GM12878 (cell line): ENCODE data around the gene CDYL. TPM values are rescaled to one million over a fixed set of nuclear protein-coding genes. Genes with fewer than 3 reads are reported as not detected.

ENCODE experiments used
- ATAC-seq: fragments of 200-7000 bp; cut with Tn5 transposase; 3 replicates; pipeline ENCODE4 v1.9.1; 2020; ENCODE audit warnings: mild to moderate bottlenecking, moderate library complexity
- BruUV-seq: library from RNA; stranded (reverse); fragments of 400-500 nt; replicated peaks from 2 replicates; lab custom pipeline; 2021; lab: Mats Ljungman, UMichigan
- CTCF ChIA-PET: fragments of 300-600 bp; sonication (Branson Sonifier 250); formaldehyde crosslinking; extraction: SDS; loops from one replicate; lab custom pipeline; 2021; ENCODE audit warnings: inconsistent platforms; lab: Yijun Ruan, JAX
- POLR2A ChIA-PET: fragments of 350-600 bp; formaldehyde crosslinking; extraction: SDS; loops from one replicate; lab custom pipeline; 2021; ENCODE audit warnings: inconsistent platforms; lab: Charles Lee
- RAD21 ChIA-PET: fragments of 300-600 bp; sonication (Branson Sonifier 250); formaldehyde crosslinking; loops from one replicate; lab custom pipeline; 2023; ENCODE audit warnings: antibody characterized with exemption; ENCODE audit not compliant: unreplicated experiment; lab: Charles Lee
- SMC1A ChIA-PET: fragments of 300-600 bp; sonication (Branson Sonifier 250); formaldehyde crosslinking; loops from one replicate; lab custom pipeline; 2023; ENCODE audit not compliant: unreplicated experiment, uncharacterized antibody; lab: Charles Lee
- DNase-seq: peaks from one replicate; pipeline ENCODE4 v3.0.0-alpha.2; 2011; ENCODE audit warnings: low read depth, low spot score
- FAIRE-seq: peaks from 3 replicates; lab custom pipeline; 2011; peaks lifted over from hg19 to GRCh38; lab: Jason Lieb, UNC
- H2AFZ ChIP-seq: 2 replicates; pipeline ENCODE4 v1.6.0; 2011; ENCODE audit warnings: low read depth, low read length, control low read depth; ENCODE audit not compliant: control insufficient read depth
- H3K27ac ChIP-seq: 2 replicates; pipeline ENCODE4 v1.5.1; 2011; ENCODE audit warnings: control low read depth; ENCODE audit not compliant: control insufficient read depth, insufficient read depth
- H3K27me3 ChIP-seq, 2 experiments: replicated peaks in 1 of 2; 2 replicates each; pipeline versions ENCODE4 v1.6.0 to v1.6.1; 2011; ENCODE audit warnings: low read length in 1 of 2; ENCODE audit not compliant: control insufficient read depth in 2 of 2, insufficient read depth in 2 of 2
- H3K36me3 ChIP-seq, 2 experiments: 2 replicates each; pipeline ENCODE4 v1.5.1; 2011; ENCODE audit warnings: low read length in 1 of 2; ENCODE audit not compliant: control insufficient read depth in 2 of 2, insufficient read depth in 2 of 2
- H3K4me1 ChIP-seq: 2 replicates; pipeline ENCODE4 v1.6.1; 2011; ENCODE audit warnings: mild to moderate bottlenecking, low read length, moderate library complexity, mixed read lengths; ENCODE audit not compliant: control insufficient read depth, insufficient read depth
- H3K4me2 ChIP-seq: 2 replicates; pipeline ENCODE4 v1.6.0; 2011; ENCODE audit warnings: control low read depth; ENCODE audit not compliant: control insufficient read depth, insufficient read depth
- H3K4me3 ChIP-seq: fragments of 200-600 bp; sonication (generic); 2 replicates; pipeline ENCODE4 v1.5.1; 2016
- H3K79me2 ChIP-seq: 2 replicates; pipeline ENCODE4 v1.6.0; 2011; ENCODE audit warnings: low read length; ENCODE audit not compliant: control insufficient read depth, insufficient read depth
- H3K9ac ChIP-seq: 2 replicates; pipeline ENCODE4 v1.8.0; 2011; ENCODE audit warnings: low read length, control low read depth, mixed read lengths; ENCODE audit not compliant: control insufficient read depth, insufficient read depth
- H3K9me3 ChIP-seq: replicated peaks from 3 replicates; pipeline ENCODE4 v1.5.1; 2011; ENCODE audit warnings: mild to moderate bottlenecking, low read length; ENCODE audit not compliant: control insufficient read depth, insufficient read depth
- H4K20me1 ChIP-seq: 2 replicates; pipeline ENCODE4 v1.6.0; 2011; ENCODE audit not compliant: control insufficient read depth, insufficient read depth
- CTCF ChIP-seq, 3 experiments: IDR thresholded peaks in 2 of 3; conservative IDR thresholded peaks in 1 of 3; 2 replicates each; pipeline ENCODE4 v1.5.1; 2011; ENCODE audit warnings: low read depth in 3 of 3, low read length in 3 of 3, mild to moderate bottlenecking in 3 of 3, control low read depth in 2 of 3, moderate library complexity in 2 of 3, inconsistent platforms in 1 of 3, mixed read lengths in 1 of 3; ENCODE audit not compliant: control insufficient read depth in 2 of 3, insufficient read depth in 1 of 3; ENCODE audit errors: extremely low read depth in 1 of 3
- MTA2 ChIP-seq: fragments of 450-650 bp; IDR thresholded peaks from 2 replicates; pipeline ENCODE4 v1.6.1; 2016; ENCODE audit warnings: low read depth, mild to moderate bottlenecking, moderate library complexity
- NRF1 ChIP-seq: conservative IDR thresholded peaks from 2 replicates; pipeline ENCODE4 v1.6.1; 2011; ENCODE audit warnings: mild to moderate bottlenecking, low read depth, low read length, improper control_type of control experiment
- SPI1 ChIP-seq: IDR thresholded peaks from 2 replicates; pipeline ENCODE4 v1.6.1; 2011; ENCODE audit warnings: low read depth, mild to moderate bottlenecking, low read length, moderate library complexity, borderline replicate concordance; ENCODE audit not compliant: insufficient read depth
- WGBS: methylation state at CpG from one replicate; pipeline ENCODE4 v1.1.6; 2016; ENCODE audit warnings: low lambda C conversion rate; ENCODE audit not compliant: insufficient replicate concordance, insufficient coverage; ENCODE audit errors: missing lambda C conversion rate; 5-methylcytosine and 5-hydroxymethylcytosine counted together
- in situ Hi-C: fragments of 300-500 bp; cut with MboI; formaldehyde crosslinking; loops from 9 replicates; pipeline ENCODE4 v1.14.3; 2018; ENCODE audit warnings: mixed read lengths
- intact Hi-C: fragments of 100-400 bp; cut with micrococcal nuclease; formaldehyde crosslinking; loops from one replicate; pipeline ENCODE4 v1.14.2; 2022; ENCODE audit not compliant: unreplicated experiment
- polyA plus RNA-seq, 11 experiments: library from polyadenylated mRNA; depleted of rRNA in 4 of 11; unstranded in 6 of 11; stranded (reverse) in 5 of 11; fragments of >200 nt; fragmentation: Nextera tagmentation in 4 of 11; fragmentation: Illumina TruSeq in 1 of 11; extraction: Ambion mirVana in 4 of 11; extraction: Trizol in 1 of 11; gene quantifications; 1 replicate in 1 of 11; 2 replicates in 10 of 11; pipeline versions ENCODE4 v1.2.1 to v1.2.3, GENCODE V29; 2011 to 2016; ENCODE audit warnings: inconsistent platforms in 2 of 11, missing spikeins in 2 of 11, low read depth in 1 of 11
- total RNA-seq, 4 experiments: library from RNA; depleted of rRNA in 3 of 4; stranded (reverse); fragments of >200 nt in 3 of 4; fragmentation: Illumina TruSeq in 1 of 4; extraction: Trizol in 1 of 4; gene quantifications; 2 replicates each; pipeline versions ENCODE4 v1.2.1 to v1.2.3, GENCODE V29; 2013 to 2021

Gene CDYL
- total and polyA plus RNA-seq, 10 of the 15 experiments (the other 5 are each of a cell fraction or from before 2014, with no cell fraction given), result 9.3 to 61.2 (median 28.5) TPM

- TF ChIP-seq CTCF (IDR thresholded peaks at IDR 0.05 in 2 of 3, conservative IDR thresholded peaks at IDR 0.05 in 1 of 3; ENCODE audit: control insufficient read depth in 2 of 3, extremely low read depth in 1 of 3, insufficient read depth in 1 of 3, low read depth in 3 of 3, low read length in 3 of 3), result no peak
- TF ChIP-seq NRF1, result no peak
Measured at GRCh38 chr6:4861564-4861963, 85.4 kb downstream of the CDYL start (continued).

- ChIA-PET SMC1A (interaction anchor here (1.0 kb wide), 1 partner anchor 20 kb away, joined by 3 read pairs; no protein-coding TSS in a partner anchor), CTCF (interaction anchor here (1.4 kb wide), 1 partner anchor 21 kb away, joined by 5 read pairs; no protein-coding TSS in a partner anchor), POLR2A (no interaction called here), RAD21 (interaction anchor here (1.5 kb wide), 1 partner anchor 62 kb away, joined by 3 read pairs; no protein-coding TSS in a partner anchor)
- in situ Hi-C loops (no loop called here), intact Hi-C loops (no loop called here)
- TF ChIP-seq SPI1 (peak; percentile 52; the same call in 1 of the 2 replicates), MTA2 (no peak)
- Histone ChIP-seq H3K9ac (no peak overlapping the region), H3K9me3 (peaks cover 14% of the 10 kb centered on the region; the same call in 2 of the 3 replicates), H3K36me3 (no peaks in the 10 kb centered on the region), H3K27ac (peak overlapping the region; percentile 4; the same call in 1 of the 2 replicates), H3K79me2 (peaks cover 38% of the 10 kb centered on the region), H3K27me3 (no peaks in the 10 kb centered on the region), H4K20me1 (no peaks in the 10 kb centered on the region), H2AFZ (no peak overlapping the region), H3K4me1 (peaks cover 5% of the 10 kb centered on the region; the same call in 1 of the 2 replicates), H3K4me3 (no peak overlapping the region), H3K4me2 (peak overlapping the region; percentile 26; the same call in 1 of the 2 replicates)
- DNase-seq, result no peak
- 86% methylated on average over 3 of the region's 3 CpGs for WGBS
- no TSS peak for BruUV-seq
- no peak for FAIRE-seq
- peak; percentile 71 for ATAC-seq
Measured at GRCh38 chr6:4864519-4864918, 88.3 kb downstream of the CDYL start.
